HG03457 (cell line): ENCODE data around the gene FOXD1.
"Not testable (repeated sequence)": the region's sequence is repeated elsewhere in the genome, so short reads cannot be mapped to it uniquely, and the experiment has no call there.

Source experiments
- ATAC-seq: cut with Tn5 transposase; IDR thresholded peaks from one replicate; pipeline ENCODE4 v1.9.1; 2021; ENCODE audit warnings: moderate number of reproducible peaks; ENCODE audit not compliant: unreplicated experiment

The FOXD1 gene

DNA sequence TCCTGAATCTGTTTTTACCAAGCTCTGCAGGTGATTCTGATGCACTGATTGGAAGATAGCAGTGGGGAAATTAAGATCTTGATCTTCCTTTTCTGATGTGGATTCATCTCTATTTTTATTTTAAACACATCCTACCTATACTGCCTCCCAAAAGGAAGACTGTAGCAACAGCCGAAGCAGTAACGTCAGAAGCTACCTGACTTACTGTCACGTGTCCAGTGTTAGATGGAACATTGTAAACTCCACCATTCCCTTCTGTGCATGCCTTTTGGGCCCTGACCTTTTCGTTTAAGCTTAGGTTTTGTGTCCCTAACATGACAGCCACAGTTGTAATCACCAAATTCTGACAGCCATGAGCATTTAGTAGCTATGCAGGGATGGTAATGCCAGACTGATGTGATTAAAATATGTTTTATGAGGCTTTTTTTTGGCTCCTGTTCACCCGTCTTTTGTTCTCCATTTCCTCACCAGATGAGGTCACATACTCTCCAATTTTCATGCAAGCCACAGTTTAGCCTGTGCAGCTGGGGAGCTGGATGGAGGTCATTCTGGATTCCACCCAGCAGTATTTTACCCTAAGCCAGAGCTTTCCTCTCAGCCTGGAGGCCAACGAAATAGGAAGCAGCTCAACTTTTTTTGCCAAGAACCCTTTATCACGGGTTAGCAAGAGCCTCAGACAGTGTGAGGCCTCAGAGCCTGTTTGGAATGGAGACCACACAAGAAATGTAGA lies 15.6 kb upstream of the FOXD1 start:
- ATAC-seq, result no peak

GRCh38 chr5:73460133-73460532 lies 11.6 kb upstream of the FOXD1 start:
- no peak for ATAC-seq

DNA sequence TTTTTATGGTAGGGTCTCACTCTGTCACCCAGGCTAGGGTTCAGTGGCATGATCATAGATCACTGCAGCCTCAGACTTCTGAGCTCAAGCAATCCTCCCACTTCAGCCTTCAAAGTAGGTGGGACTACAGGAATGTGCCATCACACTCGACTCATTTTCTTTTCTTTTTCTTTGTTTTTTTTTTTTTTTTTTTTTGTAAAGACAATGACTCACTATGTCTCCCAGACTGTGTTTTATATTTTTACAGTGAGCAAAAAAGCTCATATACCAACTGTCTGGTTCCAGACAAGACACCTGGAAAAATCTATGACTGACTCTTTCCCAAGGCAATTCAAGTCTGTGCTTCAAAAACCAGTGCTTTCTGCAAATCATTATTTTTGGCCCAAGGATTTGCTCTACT lies 10.8 kb upstream of the FOXD1 start:
- ATAC-seq, result no peak

DNA sequence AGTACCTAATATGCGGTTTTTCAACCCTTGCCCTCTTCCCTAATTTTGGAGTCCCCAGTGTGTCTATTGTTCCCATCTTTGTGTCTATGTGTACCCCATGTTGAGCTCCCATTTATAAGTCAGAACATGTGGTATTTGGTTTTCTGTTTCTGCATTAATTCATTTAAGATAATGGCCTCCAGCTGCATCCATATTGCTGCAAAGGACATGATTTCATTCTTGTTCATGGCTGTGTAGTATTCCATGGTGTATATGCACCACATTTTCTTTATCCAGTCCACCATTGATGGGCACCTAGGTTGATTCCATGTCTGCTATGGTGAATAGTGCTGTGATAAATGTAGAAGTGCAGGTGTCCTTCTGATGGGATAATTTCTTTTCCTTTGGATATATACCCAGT lies 7.9 kb upstream of the FOXD1 start:
- ATAC-seq, result not testable (repeated sequence)

DNA sequence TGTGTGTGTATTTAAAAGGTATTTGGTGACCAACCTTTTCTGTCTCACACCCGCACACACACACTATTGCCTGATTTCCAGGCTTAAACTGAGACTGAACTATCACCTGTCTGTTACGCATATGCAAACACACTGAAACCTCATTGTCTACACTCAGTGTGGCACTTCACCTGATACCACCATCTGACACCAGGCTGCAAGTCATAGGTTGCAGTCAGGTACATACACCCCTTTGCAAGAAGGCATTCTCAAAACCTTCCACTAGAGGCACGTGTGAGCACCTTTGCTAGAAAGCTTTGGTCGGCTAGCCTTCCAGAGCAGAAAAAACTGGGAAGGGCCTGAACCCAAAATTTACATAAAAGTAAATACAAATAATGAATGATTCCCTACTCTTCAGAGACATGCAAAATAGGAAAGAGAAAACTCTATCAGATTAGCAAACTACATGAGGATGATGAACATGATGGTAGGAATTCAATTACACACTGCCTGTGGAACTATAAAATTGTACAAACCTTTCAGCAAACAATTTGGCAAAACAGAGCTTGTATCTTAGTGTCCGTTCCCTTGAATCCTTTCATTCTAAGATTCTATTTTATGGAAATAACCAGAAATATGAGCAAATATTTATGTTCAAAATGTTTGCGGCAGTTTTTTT lies 5.9 kb upstream of the FOXD1 start:
- ATAC-seq, result no peak

DNA sequence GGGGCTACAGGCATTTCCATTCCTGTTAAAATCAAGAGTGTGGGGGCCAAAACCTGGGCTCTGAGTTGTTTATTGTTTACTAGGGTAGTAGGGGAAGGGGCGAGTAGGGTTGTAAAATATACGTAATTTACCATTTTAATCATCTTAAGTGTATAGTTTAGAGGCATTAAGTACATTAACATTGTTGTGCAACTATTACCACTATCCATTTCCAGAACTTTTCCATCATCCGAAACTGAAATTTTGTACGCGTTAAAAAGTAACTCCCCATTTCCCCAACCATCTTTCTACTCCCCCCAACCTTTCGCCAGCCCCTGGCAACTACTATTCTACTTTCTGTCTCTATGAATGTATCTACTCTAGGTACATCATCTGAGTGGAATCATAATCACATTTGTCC lies 3.6 kb upstream of the FOXD1 start:
- no peak for ATAC-seq

GRCh38 chr5:73451224-73452130 lies 2.9 kb upstream of the FOXD1 start:
- ATAC-seq, result no peak

GRCh38 chr5:73450672-73451223 lies 2.2 kb upstream of the FOXD1 start:
- no peak for ATAC-seq

DNA sequence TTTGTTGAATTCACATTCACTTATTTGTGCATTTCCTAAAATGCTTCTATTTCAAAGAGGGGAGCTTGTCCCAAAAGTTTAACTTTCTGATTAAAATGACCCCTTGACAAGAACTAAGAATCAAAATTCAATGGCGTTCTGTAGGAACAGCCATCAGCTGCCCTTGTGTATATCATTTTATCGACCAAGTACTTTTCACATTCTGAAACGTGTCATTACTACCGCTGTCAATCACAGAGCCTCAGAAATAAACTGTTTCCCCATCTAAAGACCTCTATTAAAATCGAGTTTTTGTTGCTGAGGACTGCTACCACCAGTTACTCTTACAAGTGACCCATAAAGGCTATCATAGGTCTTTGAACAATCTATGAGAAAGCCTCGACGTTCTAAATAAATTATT lies 1.6 kb upstream of the FOXD1 start:
- no peak for ATAC-seq

- ATAC-seq, result no peak
Observed at GRCh38 chr5:73447530-73448462, 781 bp downstream of the FOXD1 start.

- ATAC-seq, result no peak
Observed at GRCh38 chr5:73446631-73447529, 1.7 kb downstream of the FOXD1 start.

GRCh38 chr5:73445665-73446630 lies 2.6 kb downstream of the FOXD1 start:
- ATAC-seq, result no peak

DNA sequence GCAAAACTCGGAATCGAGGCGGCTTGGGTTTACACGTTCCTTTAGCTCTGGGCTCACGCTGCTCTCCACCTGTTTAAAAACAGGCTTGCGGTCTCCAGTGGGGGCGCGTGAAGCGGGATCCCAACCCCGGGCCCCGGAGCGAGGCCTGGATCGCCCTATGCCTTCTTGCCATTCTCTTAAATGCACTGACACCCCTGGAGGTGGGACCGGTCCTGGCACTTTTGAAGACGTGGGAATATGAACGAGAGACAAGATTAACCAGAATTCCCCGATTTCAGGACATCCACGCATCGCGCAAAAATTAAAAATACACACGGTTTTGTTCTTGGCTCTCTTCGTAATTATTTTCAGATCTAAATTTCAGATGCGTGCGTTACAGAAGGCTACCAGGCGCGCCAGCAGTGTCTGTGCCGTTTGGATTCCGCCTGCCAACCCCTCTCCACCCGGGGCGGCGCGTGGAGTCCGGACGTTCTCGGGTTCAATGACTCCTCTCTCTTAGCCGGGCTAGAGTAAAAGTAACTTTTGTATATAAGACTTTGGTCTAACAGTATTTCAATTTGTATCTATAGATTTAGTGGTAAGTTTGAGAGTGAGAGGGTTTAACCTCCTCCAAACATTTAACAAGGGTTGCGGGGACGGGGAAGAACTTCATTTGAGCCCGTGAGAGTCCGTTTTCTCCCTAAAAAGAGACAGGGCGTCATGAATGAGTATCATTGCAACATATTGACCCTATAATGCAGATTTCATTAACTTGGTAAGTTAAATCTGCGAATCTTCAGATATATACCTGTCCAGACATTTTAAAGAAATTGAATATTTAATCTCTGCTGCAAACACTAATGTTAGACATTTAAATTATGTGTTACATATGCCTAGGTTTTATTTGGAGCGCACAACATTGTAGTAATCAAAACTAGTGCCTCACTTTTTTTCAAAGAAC lies 3.8 kb downstream of the FOXD1 start:
- no peak for ATAC-seq

GRCh38 chr5:73443829-73444498 lies 4.6 kb downstream of the FOXD1 start:
- ATAC-seq, result no peak

- ATAC-seq, result no peak
Observed at GRCh38 chr5:73442996-73443627, 5.5 kb downstream of the FOXD1 start.

DNA sequence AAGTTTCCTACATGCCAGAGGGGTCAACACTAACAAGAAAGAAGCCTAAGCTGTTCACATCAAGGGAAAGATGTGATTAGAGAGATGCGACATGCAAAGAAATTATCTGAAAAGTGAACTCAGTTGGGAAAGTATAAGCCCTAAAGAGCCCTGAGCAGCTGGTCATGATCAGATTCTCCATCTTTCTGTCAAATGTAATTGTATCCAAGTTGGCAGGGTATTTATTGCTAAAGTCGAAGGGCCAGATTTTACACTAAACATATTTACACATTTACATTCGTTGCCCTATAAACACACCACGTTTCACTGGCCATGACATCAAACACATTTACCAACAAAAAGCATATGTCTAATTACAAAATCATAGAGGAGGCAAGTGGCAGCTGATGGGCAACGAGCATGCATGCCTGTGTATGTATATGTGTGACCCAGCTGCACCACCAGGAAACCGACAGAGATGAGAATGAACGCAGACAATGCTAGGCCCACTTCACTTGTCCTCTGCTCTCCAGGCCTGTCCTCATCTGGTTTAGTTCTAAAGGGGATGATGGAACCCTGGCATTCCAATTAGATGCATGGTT lies 6.3 kb downstream of the FOXD1 start:
- ATAC-seq, result no peak
